IPS-NIHi7 (cell line): ENCODE measurements around the gene OR51V1.
"Not testable (repeated sequence)": the region's sequence is repeated elsewhere in the genome, so short reads cannot be mapped to it uniquely, and the experiment has no call there.

Source experiments
- DNase-seq: peaks from one replicate; pipeline ENCODE4 v3.0.0; 2012; ENCODE audit warnings: mixed read lengths; ENCODE audit errors: extremely low spot score

Gene OR51V1, protein sequence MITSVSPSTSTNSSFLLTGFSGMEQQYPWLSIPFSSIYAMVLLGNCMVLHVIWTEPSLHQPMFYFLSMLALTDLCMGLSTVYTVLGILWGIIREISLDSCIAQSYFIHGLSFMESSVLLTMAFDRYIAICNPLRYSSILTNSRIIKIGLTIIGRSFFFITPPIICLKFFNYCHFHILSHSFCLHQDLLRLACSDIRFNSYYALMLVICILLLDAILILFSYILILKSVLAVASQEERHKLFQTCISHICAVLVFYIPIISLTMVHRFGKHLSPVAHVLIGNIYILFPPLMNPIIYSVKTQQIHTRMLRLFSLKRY

GRCh38 chr11:5200582-5200981 is at the start of gene OR51V1:
OR51V1 (minus strand) TSS chr11:5200682; CDS start chr11:5200682, 0 bp downstream.
- DNase-seq, result no peak

DNA sequence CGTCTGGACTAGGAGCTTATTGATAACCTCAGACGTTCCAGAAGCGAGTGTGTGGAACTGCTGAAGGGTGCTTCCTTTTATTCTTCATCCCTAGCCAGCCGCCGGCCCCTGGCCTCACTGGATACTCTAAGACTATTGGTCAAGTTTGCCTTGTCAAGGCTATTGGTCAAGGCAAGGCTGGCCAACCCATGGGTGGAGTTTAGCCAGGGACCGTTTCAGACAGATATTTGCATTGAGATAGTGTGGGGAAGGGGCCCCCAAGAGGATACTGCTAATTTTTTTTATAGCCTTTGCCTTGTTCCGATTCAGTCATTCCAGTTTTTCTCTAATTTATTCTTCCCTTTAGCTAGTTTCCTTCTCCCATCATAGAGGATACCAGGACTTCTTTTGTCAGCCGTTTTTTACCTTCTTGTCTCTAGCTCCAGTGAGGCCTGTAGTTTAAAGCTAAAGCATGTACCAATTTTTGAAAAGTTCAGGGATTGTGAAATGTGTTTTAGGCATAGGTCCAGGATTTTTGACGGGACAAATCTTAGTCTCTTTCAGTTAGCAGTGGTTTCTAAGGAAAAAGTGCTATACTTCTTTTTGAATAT is 49.4 kb upstream of the OR51V1 start, which contains the start of gene HBG1:
Gene HBG1, minus strand, starts transcription at position 51 of the 590 bp plus-strand sequence. CDS start 53 bp downstream, outside the sequence.
- not testable (repeated sequence) for DNase-seq

DNA sequence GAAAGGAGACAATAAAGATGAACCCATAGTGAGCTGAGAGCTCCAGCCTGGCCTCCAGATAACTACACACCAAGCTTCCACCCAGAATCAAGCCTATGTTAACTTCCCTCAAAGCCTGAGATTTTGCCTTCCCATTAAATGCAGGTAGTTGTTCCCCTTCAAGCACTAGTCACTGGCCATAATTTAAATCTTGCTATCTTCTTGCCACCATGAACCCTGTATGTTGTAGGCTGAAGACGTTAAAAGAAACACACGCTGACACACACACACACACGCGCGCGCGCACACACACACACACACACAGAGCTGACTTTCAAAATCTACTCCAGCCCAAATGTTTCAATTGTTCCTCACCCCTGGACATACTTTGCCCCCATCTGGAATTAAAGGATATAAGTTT is 48.0 kb upstream of the OR51V1 start:
- not testable (repeated sequence) for DNase-seq

DNA sequence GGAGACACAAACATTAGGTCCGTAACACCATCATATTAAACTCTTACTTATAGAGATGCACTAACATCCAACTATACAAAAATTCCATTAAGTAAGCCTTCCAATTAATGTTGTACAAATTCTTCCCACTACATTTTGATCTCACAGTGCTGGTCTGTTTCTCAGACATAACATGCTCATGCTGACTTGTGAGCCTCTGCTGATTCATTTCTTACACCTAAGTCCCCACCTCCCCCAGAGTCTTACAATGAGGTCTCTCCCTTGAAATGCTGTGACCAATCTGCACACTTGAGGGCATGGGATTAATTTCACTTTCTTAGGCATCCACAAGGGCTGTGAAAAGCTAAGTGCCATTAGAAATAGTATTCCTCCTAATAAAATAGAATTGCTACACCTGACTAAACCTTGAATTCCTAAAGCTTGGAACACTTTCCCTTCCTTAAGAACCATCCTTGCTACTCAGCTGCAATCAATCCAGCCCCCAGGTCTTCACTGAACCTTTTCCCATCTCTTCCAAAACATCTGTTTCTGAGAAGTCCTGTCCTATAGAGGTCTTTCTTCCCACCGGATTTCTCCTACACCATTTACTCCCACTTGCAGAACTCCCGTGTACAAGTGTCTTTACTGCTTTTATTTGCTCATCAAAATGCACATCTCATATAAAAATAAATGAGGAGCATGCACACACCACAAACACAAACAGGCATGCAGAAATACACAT is 47.1 kb upstream of the OR51V1 start:
- DNase-seq, result no peak

DNA sequence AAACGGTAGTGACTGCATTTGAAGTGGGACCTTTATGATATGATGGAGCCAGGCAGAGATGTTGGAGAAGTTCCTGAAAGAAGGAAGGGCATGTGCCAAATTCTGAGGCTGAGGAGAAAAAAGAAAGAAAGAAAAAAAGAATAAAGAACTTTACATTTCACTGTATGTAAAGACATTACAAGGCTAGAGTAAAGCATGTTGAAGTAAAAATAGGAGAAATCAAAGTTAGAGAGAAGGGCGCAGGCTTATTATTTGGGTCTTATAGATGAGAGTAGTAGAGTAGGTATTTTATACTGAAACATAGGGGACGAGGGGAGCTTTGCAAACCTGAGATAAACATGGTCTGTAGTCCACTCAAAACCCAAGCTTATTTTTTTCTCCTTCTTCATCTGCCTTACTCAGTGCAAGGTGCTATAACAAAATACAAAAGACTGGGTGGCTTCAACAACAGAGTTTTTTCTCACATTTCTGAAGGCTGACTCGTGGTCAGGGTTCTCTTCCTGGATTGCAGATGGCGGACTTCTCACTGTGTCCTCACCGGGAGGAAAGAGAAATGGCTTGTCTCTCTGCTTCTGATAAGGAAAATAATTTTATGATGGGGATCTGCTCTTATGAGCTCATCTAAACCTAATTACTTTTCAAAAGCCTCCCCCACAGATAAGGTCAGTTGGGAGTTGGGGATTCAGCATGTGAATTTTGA is 46.4 kb upstream of the OR51V1 start:
- no peak for DNase-seq

DNA sequence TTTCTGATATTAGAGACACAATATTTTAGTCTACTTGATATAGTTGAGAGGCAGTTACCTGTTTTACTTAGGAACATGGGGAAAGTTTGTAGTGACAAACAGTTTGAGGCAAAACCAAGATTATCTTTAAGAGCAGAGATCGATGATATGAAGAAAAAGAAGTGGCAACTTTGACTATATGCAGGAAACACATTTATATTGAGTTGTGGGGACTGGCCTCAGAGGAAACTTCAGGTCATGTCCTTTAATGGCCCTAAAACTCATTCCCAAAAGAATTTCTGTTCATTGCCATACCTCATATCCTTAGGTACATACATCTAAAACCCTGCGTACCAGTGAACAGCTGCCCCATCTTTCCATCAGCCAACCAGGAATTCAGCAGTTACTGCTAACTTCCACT is 44.7 kb upstream of the OR51V1 start:
- no peak for DNase-seq

DNA sequence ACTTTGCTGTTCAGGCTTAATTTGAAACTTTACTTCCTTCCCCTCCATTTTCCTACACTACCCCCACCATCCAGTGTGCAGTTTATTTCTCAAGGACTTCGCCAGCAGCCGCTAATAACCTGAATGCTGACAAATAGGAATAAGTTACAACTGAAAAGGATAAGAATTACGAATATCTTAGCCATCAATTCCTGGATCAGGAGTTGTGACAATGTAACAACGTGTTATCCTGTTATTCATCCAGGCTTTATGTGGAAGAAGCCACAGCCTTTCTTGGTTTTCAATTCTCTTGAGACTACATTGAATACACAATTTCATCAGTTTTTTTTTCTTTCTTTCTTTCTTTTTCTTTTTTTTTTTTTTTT is 43.3 kb upstream of the OR51V1 start:
- no peak for DNase-seq

GRCh38 chr11:5242933-5243815 is 42.7 kb upstream of the OR51V1 start:
- DNase-seq, result no peak

- no peak for DNase-seq
Measured at GRCh38 chr11:5242208-5242607, 41.7 kb upstream of the OR51V1 start.

- DNase-seq, result no peak
Measured at GRCh38 chr11:5241458-5241857, 41.0 kb upstream of the OR51V1 start.

GRCh38 chr11:5240458-5240857 is 40.0 kb upstream of the OR51V1 start:
- no peak for DNase-seq

DNA sequence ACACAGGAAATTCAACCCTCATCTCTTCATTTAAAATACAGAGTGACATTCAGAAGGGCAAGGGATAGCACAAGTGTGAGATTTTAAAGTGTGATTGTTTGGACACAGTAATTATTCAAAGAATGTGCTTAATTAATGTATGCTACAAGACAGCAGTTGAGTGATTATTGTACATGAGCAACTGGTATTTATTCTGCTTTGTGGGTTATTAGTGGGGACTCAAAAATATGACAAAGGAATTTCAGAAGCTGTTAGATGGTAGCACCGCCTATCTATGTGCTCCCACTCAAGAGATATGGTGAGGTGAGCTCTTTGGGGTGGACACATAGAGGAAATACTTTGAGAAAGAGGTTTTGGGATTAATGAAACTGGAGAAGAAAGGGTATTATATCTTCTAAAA is 39.6 kb upstream of the OR51V1 start:
- no peak for DNase-seq

DNA sequence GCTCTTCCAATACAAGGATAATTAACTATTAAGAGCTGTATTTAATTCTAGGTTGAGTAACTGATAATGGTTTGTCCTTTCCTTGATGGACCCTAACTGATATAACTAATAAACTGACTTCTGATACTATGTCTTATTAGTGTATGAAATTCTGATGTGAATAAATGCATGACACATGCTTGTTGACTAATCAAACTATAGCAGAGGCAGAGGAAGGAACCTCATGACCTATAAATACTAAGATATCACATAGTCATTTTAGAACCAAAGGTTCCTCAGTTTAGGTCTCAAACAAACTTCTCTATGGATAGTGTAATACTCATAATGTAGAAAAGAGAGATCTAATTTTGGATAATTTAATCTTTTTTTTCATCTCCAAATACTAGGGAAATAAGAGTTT is 38.6 kb upstream of the OR51V1 start:
- DNase-seq, result no peak

DNA sequence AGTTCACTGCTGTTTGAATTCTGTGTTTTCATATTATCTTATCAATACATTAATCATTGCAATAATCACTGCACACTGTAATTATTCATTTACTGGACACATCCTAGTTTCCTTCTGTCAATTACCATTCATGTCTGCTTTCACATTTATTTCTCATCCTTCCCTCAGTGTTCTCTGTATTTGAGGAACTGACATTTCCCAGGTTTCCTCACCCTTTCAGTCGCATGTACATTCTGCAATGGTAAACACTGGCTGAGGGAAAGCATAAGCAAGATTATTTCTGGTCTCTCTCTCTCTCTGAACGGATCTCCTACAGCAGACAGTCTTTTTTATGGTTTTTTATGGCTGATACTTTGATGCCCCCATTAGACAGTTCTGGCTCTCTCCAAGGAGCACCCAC is 38.0 kb upstream of the OR51V1 start:
- DNase-seq, result no peak

GRCh38 chr11:5237420-5237819 is 36.9 kb upstream of the OR51V1 start:
- no peak for DNase-seq

- DNase-seq, result no peak
Measured at GRCh38 chr11:5235364-5236095, 35.0 kb upstream of the OR51V1 start.

- DNase-seq, result no peak
Measured at GRCh38 chr11:5234381-5234834, 33.9 kb upstream of the OR51V1 start, which contains the start of gene HBD. HBD (minus strand) TSS chr11:5234483; CDS start chr11:5234433, 50 bp downstream.

DNA sequence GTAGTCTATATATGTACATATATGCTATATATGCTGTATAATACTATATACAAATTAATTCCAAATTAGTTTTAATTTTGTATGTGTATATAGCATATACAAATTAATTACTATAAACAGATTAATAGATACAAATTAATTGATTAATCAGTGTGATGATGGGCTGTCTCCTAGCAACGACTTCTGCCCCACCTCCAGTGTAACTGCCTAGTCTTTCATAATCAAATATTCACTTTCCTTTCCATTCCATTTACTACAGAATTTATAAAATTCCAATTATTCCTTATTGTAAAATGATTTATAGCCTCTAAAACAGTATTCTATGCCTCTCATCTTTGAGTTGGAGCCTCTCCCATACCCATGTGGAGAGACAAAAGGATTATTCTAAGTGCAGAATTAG is 32.8 kb upstream of the OR51V1 start:
- no peak for DNase-seq

GRCh38 chr11:5232821-5233220 is 32.3 kb upstream of the OR51V1 start:
- no peak for DNase-seq

DNA sequence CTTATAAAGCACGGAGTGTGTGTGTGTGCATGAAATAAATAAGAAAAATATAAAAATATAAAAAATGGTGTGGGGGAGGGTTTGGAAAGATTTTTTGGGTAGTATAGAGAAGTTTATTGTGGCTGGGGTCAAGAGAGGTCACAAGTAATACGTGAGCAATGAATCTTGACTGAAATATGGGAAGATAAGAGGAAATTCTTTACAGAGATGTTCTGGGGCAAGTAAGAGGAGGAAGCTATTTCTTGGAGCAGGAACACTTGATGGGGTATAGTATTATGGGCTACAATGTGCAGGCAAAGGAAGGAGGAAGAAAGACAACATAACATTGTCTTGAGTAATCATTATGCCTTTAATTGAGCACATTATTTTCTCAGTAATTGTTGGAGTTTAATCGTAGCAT is 31.7 kb upstream of the OR51V1 start:
- no peak for DNase-seq
